Rectal smooth muscle tissue (tissue), 1 donor: Measurements from ENCODE around the gene WNT3A.
"Not testable (repeated sequence)": the region's sequence is repeated elsewhere in the genome, so short reads cannot be mapped to it uniquely, and the experiment has no call there.

ENCODE experiments used
- H3K27ac ChIP-seq: one replicate; pipeline ENCODE4 v1.7.0; 2013; ENCODE audit warnings: low read depth, low read length, inconsistent platforms
- H3K27me3 ChIP-seq: one replicate; pipeline ENCODE4 v1.7.0; 2013; ENCODE audit warnings: low read length; ENCODE audit not compliant: control insufficient read depth, insufficient read depth
- H3K36me3 ChIP-seq: one replicate; pipeline ENCODE4 v1.7.0; 2013; ENCODE audit warnings: low read length; ENCODE audit not compliant: control insufficient read depth, insufficient read depth
- H3K4me1 ChIP-seq: one replicate; pipeline ENCODE4 v1.7.0; 2013; ENCODE audit warnings: low read length; ENCODE audit not compliant: control insufficient read depth, insufficient read depth
- H3K4me3 ChIP-seq: one replicate; pipeline ENCODE4 v1.7.0; 2013; ENCODE audit warnings: low read length
- H3K9ac ChIP-seq: one replicate; pipeline ENCODE4 v1.7.0; 2013; ENCODE audit warnings: low read length

Gene WNT3A

DNA sequence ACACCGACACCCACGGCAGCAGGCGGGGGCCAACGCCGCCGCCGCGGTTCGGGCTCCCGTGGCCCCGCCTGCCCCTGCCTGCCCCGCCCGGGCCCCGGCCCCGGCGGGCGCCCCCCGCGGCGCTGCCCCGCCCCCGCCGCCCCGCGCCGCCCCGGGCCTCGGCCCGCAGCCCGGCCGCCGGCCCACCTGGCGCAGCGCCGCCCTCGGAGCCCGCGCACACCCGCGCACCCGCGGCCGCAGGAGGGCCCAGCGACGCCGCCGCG, at the start of gene WNT3A:
Gene WNT3A, plus strand, starts transcription at position 213 of the 263 bp plus-strand sequence. CDS start 131 bp downstream, outside the sequence.
- Histone ChIP-seq H3K9ac (no peak within 1 kb of the TSS), H3K27ac (no peak within 1 kb of the TSS), H3K4me1 (no peaks in the 10 kb centered on the region), H3K27me3 (peaks cover 34% of the 10 kb centered on the region), H3K4me3 (no peak within 1 kb of the TSS), H3K36me3 (no peaks in the 10 kb centered on the region)

GRCh38 chr1:227958617-227959324, 48.0 kb upstream of the WNT3A start:
- H3K27me3 ChIP-seq, result no peaks in the 10 kb centered on the region
- no peak overlapping the region for H3K9ac ChIP-seq
- H3K4me1 ChIP-seq, result no peaks in the 10 kb centered on the region
- no peak overlapping the region for H3K4me3 ChIP-seq
- H3K36me3 ChIP-seq, result no peaks in the 10 kb centered on the region
- H3K27ac ChIP-seq, result no peak overlapping the region

DNA sequence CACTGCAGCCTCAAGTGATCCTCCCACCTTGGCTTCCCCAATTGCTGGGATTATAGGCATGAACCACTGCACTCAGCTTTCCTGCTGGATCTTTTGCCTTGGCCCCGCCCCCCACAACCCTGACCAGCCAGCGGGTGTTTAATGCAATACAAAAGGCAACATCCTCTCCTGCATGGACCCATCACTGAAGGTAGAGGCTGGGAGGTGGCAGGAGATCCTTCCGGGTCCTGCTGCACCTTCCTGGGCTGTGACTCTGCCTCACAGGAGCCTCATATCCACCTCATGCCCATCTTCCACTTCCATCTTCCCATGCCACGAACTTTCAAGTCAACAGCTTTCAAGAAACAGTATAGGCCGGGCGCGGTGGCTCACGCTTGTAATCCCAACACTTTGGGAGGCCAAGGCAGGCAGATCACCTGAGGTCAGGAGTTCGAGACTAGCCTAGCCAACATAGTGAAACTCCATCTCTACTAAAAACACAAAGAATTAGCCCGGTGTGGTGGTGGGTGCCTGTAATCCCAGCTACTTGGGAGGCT, 47.4 kb upstream of the WNT3A start:
- no peak overlapping the region for H3K4me3 ChIP-seq
- H3K36me3 ChIP-seq, result no peaks in the 10 kb centered on the region
- H3K9ac ChIP-seq, result no peak overlapping the region
- no peaks in the 10 kb centered on the region for H3K4me1 ChIP-seq
- H3K27me3 ChIP-seq, result no peaks in the 10 kb centered on the region
- H3K27ac ChIP-seq, result no peak overlapping the region

DNA sequence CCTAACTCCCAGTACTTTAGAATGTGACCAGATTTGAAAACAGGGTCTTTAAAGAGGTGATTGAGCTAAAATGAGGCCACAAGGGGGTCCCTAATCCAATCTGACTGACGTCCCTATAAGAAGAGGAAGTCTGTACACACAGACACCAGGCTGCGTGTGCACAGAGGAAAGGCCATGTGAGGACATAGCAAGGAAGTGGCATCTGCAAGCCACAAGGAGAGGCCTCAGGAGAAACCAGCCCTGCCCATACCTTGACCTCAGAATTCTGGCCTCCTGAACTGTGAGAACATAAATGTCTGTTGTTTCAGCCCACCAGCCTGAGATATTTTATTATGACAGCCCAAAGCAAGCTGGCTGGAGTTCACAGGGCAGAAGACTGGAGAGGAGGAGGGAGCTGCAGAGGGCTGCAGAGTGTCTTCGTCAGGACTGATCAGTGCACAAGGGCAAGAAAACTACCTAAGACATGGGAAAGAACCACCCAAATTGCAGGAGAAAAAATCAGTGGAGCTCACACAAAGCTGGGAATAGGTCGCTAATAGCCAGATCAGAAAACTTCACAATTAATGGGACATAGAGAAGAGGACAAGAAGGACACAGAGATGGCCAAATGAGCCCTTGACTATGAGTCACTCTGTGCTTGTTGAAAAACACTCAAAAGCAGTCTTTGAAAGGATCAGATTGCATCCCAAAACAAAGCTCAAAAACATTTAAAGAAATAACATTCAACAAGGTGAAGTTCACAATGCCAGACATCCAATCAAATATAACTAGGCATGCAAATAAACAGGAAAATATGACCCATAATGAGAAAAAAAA, 44.9 kb upstream of the WNT3A start:
- no peak overlapping the region for H3K27ac ChIP-seq
- no peaks in the 10 kb centered on the region for H3K27me3 ChIP-seq
- H3K4me3 ChIP-seq, result no peak overlapping the region
- no peaks in the 10 kb centered on the region for H3K36me3 ChIP-seq
- no peak overlapping the region for H3K9ac ChIP-seq
- no peaks in the 10 kb centered on the region for H3K4me1 ChIP-seq

- H3K9ac ChIP-seq, H3K27ac ChIP-seq, H3K4me1 ChIP-seq, H3K36me3 ChIP-seq, H3K4me3 ChIP-seq, H3K27me3 ChIP-seq: not testable (repeated sequence)
These were observed 40.1 kb upstream of the WNT3A start for GRCh38 chr1:227966733-227967132.

GRCh38 chr1:227967815-227968214, 39.0 kb upstream of the WNT3A start:
- not testable (repeated sequence) for H3K4me1 ChIP-seq, H3K36me3 ChIP-seq, H3K9ac ChIP-seq, H3K27me3 ChIP-seq, H3K27ac ChIP-seq, H3K4me3 ChIP-seq

DNA sequence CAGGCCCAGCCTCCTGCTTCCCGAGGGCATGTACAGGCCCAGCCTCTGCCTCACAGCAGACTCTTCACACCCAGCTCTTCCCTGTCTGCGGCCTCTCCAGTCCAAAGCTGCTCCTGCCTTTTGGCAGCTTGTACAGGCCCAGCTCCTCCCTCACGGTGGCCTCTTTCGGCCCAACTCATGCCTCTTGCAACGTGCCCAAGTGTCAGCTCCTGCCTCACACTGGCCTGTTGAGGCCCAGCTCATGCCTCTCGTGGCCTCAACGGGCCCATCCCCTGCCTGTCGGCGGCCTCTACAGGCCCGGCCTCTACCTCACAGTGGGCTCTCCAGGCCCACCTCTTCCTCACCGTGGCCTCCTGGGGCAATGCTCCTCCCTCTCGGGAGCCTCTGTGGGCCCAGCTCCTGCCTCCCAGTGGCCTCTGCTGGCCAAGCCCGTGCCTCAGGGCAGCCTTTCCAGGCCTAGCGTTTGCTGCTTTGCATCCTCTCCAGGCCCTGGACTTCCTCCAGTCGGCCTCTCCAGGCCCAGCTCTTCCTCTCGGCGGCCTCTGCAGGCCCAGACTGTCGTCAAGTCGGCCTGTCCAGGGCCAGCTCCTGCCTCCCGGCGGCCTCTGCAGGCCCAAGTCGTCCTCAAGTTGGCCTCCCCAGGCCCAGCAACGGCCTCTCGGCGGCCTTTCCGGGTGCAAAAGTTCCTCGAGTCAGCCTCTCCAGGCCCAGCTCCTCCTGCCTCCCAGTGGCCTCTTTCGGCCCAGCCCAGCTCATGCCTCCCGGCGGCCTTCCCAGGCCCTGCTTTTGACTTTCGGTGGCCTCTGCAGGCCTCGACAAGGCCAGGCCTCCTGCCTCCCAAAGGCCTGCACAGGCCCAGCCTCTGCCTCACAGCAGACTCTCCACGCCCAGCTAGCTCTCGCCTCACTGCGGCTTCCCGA, 36.5 kb upstream of the WNT3A start:
- H3K36me3 ChIP-seq, H3K27me3 ChIP-seq, H3K4me3 ChIP-seq, H3K4me1 ChIP-seq, H3K9ac ChIP-seq, H3K27ac ChIP-seq: not testable (repeated sequence)

DNA sequence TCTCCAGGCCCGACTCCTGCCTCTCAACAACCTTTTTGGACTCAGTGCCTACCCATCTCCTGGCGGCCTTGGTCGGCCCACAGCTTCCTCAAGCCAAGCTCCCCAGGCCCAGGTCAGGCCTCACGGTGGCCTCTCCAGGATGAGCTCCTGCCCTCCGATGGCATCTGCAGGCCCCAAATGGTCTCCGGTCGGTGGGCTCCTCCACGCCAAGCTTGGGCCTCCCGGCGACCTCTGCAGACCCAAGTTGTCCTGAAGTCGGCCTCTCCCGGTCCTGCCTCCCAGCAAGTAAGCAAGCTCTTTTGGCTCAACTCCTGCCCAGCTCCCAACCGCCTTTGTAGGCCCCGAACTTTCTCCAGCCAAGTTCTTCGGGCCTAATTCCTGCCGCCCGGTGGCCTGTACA, 35.6 kb upstream of the WNT3A start:
- not testable (repeated sequence) for H3K27me3 ChIP-seq, H3K9ac ChIP-seq, H3K36me3 ChIP-seq, H3K4me1 ChIP-seq, H3K4me3 ChIP-seq, H3K27ac ChIP-seq

GRCh38 chr1:227971643-227972282, 35.0 kb upstream of the WNT3A start:
- not testable (repeated sequence) for H3K4me1 ChIP-seq, H3K36me3 ChIP-seq, H3K4me3 ChIP-seq, H3K27me3 ChIP-seq, H3K9ac ChIP-seq, H3K27ac ChIP-seq

DNA sequence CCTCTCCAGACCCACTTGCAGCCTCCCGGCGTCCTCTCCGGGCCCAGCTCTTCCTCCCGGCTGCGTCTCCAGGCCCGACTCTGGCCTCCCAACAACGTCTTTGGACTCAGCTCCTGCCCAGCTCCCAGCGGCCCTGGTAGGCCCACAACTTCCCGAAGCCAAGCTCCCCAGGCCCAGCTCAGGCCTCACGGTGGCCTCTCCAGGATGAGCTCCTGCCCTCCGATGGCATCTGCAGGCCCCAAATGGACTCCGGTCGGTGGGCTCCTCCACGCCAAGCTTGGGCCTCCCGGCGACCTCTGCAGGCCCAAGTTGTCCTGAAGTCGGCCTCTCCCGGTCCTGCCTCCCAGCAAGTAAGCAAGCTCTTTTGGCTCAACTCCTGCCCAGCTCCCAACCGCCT, 34.5 kb upstream of the WNT3A start:
- H3K9ac ChIP-seq, H3K36me3 ChIP-seq, H3K4me3 ChIP-seq, H3K27ac ChIP-seq, H3K4me1 ChIP-seq, H3K27me3 ChIP-seq: not testable (repeated sequence)

- H3K36me3 ChIP-seq, H3K9ac ChIP-seq, H3K27ac ChIP-seq, H3K27me3 ChIP-seq, H3K4me1 ChIP-seq, H3K4me3 ChIP-seq: not testable (repeated sequence)
These were observed 33.9 kb upstream of the WNT3A start for GRCh38 chr1:227972843-227973374.
